Measurements from ENCODE around the gene MICA. TPM values are rescaled to one million over a fixed set of nuclear protein-coding genes. Genes with fewer than 3 reads are reported as not detected.
A peak's percentile ranks its signal among the peaks of the same experiment; 100 is the strongest.

Gene MICA
- total and polyA plus RNA-seq, 9 of the 15 experiments (the other 6 are each of a cell fraction or from before 2014, with no cell fraction given), result 11.8 to 24.6 (median 16.7) TPM

- TF ChIP-seq HMGXB4 (CRISPR knock-in tag; IDR thresholded peaks at IDR 0.05) (no peak), NR0B1 (IDR thresholded peaks at IDR 0.05; ENCODE audit: partially characterized antibody) (no peak), KLF13 (tag; IDR thresholded peaks at IDR 0.05; ENCODE audit: borderline replicate concordance, low read depth) (0 out of 2 replicates have a peak, but pooled peaks have one; percentile 50), HEY1 (CRISPR knock-in tag; IDR thresholded peaks at IDR 0.05; ENCODE audit: borderline replicate concordance) (no peak), ZNF124 (CRISPR knock-in tag; IDR thresholded peaks at IDR 0.05) (no peak), HINFP (tag; conservative IDR thresholded peaks at IDR 0.05; ENCODE audit: low read depth) (no peak), SIX5 (IDR thresholded peaks at IDR 0.05; ENCODE audit: borderline replicate concordance in 1 of 2, insufficient read depth in 1 of 2, low read depth in 1 of 2, low read length in 2 of 2) (no peak), HOMEZ (CRISPR knock-in tag; IDR thresholded peaks at IDR 0.05) (no peak), ZNF668 (CRISPR knock-in tag; IDR thresholded peaks at IDR 0.05) (no peak), MTA3 (IDR thresholded peaks at IDR 0.05; ENCODE audit: borderline replicate concordance) (peak; percentile 52; the same call in 1 of the 2 replicates), ZNF740 (CRISPR knock-in tag; IDR thresholded peaks at IDR 0.05) (no peak), ZNF740 (tag; IDR thresholded peaks at IDR 0.05) (no peak), VEZF1 (CRISPR knock-in tag; IDR thresholded peaks at IDR 0.05) (no peak; the same call in none of the 2 replicates), RFX1 (IDR thresholded peaks at IDR 0.05) (no peak), HNRNPLL (IDR thresholded peaks at IDR 0.05; ENCODE audit: low read depth, low read length, poor library complexity, severe bottlenecking) (peak; percentile 52), CGGBP1 (CRISPR knock-in tag; IDR thresholded peaks at IDR 0.05) (no peak)
These were observed 2.7 kb upstream of the MICA start (continued) for GRCh38 chr6:31400467-31401289.
